Breast epithelium (tissue), 3 donors: ENCODE results near the gene DNAL4.

Experiments
- POLR2A ChIP-seq: fragments of 450-650 bp; IDR thresholded peaks from one replicate; pipeline ENCODE4 v1.6.1; 2016; ENCODE audit warnings: antibody characterized with exemption, mild to moderate bottlenecking, moderate library complexity
- TF ChIP-seq, protein P1 (sequence below), 3 donors: fragments of 450-650 bp; IDR thresholded peaks; one replicate each; pipeline ENCODE4 v1.5.1; 2016 to 2017; ENCODE audit warnings: antibody characterized with exemption in 3 of 3, mild to moderate bottlenecking in 3 of 3, moderate library complexity in 3 of 3

DNA sequence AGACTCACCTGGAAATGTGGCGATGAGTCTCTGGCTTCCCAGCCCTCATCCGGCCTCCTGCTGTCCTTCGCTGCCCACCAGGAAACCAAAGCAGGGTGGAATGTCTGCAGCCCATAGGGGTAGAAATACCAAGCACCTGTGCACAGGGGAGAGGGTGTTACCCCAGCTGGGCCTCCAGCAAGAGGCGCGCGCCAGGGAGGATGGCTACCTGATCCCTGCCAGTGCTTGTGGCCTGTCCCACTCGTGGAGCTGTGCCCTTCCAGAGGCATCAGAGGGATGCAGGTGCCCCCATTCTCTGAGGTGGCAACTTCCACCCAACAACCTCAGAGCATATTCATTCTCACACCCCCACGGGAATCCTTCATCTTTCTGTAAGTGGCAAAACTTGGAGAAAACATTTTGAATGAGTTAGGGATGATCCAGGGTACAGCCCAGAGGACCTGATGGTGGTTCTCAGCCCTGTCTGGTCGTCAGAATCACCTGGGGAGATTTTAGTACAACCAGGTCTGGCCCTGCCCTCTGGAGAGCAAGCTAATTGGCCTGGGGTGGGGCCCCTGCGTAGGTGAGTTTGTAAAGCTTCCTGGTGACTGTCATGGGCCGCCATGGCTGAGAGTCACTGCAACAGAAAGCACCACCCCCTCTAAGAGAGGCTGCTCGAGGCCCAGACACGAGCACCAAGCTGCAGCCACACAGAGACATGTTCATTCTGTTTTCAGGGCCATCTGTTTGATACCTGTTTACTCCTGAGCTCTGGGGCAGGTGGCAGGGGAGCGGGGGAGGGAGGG lies 48.1 kb downstream of the DNAL4 start:
- TF ChIP-seq, protein P1, sequence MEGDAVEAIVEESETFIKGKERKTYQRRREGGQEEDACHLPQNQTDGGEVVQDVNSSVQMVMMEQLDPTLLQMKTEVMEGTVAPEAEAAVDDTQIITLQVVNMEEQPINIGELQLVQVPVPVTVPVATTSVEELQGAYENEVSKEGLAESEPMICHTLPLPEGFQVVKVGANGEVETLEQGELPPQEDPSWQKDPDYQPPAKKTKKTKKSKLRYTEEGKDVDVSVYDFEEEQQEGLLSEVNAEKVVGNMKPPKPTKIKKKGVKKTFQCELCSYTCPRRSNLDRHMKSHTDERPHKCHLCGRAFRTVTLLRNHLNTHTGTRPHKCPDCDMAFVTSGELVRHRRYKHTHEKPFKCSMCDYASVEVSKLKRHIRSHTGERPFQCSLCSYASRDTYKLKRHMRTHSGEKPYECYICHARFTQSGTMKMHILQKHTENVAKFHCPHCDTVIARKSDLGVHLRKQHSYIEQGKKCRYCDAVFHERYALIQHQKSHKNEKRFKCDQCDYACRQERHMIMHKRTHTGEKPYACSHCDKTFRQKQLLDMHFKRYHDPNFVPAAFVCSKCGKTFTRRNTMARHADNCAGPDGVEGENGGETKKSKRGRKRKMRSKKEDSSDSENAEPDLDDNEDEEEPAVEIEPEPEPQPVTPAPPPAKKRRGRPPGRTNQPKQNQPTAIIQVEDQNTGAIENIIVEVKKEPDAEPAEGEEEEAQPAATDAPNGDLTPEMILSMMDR (IDR thresholded peaks at IDR 0.05): no peak
- no peak for TF ChIP-seq POLR2A
